Stimulated activated CD8-positive, alpha-beta memory T cell treated with anti-CD3 and anti-CD28 coated beads, Interleukin-2, amount 100 ng/mL, for 1 hour (primary cell): ENCODE measurements around the gene REEP1.

ENCODE experiments used
- DNase-seq, 2 donors: peaks; one replicate each; pipeline ENCODE4 v3.0.0-alpha.2; 2020; ENCODE audit warnings: low read depth in 2 of 2

REEP1 gene

DNA sequence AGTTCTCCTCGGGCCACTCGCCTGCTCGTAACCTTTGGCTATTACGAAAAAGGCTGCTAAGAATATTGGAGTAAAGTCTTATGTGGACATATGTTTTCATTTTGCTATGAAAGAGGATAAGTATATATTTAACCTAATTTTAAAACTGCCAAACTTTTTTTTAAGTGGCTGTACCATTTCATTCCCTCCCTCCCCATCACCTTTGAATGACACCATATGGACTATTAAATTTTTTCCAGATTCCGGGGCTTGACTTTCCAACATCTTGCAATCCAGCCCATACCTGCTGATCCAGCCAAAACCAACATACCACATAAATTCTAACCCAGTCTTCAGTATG, 31.5 kb downstream of the REEP1 start:
- no peak for DNase-seq

DNA sequence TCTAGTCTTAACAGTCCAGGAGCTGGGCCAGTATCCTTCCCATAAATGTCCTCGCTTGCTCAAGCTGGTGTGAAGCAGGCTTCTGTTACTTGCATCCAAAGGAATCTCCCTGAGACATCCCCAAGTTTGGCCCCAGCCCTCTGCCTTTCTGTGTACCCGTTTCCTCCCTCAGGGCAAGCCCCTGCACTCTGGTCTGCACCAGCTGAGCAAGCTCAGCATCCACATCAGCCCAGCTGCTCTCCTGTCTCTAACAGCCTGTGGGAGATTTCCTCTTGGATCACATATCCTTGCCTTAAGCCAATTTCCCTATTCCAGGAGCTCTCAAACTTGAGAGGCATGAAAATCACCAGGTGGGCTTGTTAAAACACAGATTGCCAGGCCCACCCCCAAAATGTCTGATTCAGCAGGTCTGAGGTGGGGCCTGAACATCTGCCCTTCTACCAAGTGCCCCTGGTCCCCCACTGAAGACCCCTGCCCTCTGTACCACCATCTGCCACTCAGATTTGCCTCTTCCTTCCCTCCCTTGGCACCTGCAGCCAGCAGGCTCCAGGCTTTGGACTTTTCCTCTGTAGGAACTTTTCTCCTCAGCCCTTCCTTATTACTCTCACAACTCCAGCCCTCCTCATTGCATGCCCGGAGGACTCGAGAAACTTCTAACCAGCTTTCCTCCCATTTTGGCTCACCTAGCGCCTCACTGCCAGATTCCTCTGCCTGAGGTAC, 32.1 kb downstream of the REEP1 start:
- DNase-seq, result no peak

DNA sequence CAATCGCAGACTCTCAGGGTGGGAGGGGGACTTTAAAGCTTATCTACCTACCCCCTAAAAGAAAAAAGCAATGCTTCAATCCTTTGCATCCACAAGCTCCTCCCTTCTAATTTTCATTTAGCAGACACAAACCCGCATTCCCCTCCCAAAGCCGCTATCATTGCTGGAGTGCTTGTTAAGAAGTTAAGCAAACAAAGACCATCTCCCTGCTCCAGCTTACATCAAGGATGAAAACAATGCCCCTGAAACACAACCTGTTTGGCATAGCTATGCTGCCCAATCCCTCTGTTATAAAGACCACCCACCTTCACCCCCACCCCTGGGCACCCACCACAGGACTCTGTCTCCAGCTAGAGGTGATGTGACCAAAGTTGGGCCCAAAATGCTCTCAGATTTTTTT, 33.0 kb downstream of the REEP1 start:
- no peak for DNase-seq

DNA sequence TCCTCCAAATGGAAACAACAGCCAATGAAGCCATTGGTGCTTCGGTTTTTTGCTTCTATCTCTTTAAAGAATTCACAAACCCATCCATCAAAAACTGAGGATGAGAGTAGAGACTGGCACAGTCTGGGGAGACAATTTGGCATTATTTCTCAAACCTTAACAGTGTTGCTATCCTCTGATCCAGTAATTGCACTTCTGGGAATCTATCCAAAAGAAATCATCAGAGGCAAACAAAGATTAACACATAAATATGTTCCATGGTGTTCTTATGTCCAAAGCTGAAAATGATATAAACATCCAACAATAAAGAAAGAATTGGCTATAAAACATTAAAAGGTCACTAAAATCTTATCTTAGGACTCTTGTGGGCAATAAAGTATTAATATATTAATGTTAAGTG, 35.1 kb downstream of the REEP1 start:
- DNase-seq, result no peak

DNA sequence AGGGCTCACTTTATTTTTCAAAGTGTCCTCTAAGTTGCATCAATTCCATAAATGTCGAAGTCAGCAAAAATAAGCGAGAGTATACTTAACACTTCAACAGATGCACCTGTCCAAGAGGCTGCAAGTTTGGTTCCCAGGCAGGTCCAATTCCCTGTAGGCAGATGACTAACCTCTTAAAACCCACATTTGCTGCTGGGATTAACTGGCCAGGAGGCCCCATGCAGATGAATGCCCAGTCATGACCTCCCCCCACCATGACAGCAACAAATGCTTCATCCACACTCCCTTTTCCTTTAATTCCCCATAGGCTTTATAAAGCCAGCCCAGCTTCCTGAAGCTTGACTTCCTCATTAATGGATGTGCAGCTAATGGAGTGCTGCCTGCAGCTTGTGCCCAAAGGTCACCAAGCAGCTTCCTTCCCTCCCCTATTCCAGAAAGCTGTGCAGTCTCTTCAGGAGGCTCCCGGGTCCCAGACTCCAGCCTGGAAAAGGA, 35.7 kb downstream of the REEP1 start:
- DNase-seq, result no peak

DNA sequence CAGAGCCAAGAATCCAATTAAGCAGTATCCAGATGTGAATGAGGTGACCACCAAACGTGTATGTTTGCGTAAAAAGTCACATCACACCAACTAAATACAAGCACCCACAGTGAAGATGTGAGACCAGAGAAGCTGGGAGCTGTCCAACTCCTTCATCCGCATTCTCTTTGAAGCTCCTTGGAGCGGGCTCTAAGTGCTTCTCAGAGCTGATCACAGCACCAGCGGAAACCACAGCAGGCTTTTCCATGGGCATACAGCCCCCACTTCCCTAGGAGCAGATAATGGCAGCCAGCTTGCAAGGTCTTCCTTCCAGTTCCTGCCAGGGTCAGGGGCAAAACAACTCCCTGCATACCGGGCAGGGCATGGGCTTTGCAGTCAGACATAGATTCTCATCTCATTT, 36.4 kb downstream of the REEP1 start:
- DNase-seq, result no peak

DNA sequence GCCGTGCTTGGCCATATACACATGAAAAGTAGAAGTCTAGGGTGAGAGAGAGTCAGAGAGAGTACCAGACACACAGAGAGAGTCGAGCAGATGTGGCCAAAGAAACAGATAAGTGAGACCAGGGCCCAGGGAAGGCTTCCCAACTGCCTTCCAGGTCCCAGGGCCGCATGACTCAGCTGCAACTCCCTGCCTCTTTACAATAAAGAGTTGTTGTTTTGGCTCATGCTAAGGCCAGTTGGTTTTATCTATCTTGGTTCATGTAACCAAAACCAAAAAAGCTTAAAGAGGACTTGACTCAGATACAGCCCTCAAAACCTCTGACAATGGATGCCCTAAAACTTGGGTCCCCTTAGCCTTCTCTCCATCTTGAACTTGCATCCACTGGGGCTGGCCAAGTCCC, 36.9 kb downstream of the REEP1 start:
- DNase-seq, result no peak

DNA sequence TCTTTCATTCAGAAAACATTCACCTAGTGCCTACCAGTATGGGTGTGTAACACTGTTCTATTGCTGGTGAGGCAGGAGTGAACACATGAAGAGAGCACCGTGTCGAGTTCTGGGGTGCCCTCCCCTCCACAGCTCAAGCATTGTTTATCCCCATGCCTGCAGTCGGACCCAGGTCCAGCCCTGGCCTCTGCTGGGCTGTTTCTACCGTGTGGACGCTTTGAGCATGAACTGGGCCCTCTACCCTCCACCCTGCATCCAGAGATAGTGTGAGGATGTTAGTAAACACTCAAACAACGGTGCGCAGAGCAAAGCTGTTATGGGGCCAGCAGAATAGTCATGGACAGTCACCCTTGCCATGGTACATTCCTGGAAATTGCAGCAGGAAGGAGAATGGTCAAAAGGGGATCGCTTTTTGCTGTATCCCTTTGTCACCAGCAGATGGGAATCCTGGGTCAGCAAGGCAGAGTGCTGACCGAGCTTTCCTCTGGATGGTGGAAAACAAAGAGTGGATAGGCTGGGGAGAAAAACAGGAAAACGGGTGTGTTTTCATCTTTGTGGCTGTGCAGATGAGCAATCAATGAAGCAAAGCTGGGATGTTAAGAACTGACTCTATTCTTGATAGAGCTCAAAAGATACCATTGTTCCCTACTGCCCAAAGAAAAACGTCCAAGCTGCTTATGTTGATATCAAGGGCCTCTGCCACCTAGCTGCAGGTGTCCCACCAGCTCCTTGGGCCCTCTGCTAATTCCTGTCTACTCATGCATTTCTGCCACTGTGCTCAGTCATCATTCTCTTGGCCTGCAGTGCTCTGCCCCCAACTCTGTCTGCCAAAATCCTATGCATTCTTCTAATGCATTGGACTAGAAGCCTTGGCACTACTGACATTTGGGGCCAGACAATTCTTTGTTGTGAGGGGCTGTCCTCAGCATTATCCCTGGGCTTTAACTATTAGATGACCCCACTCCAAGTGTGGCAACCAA, 38.7 kb downstream of the REEP1 start:
- DNase-seq, result no peak

DNA sequence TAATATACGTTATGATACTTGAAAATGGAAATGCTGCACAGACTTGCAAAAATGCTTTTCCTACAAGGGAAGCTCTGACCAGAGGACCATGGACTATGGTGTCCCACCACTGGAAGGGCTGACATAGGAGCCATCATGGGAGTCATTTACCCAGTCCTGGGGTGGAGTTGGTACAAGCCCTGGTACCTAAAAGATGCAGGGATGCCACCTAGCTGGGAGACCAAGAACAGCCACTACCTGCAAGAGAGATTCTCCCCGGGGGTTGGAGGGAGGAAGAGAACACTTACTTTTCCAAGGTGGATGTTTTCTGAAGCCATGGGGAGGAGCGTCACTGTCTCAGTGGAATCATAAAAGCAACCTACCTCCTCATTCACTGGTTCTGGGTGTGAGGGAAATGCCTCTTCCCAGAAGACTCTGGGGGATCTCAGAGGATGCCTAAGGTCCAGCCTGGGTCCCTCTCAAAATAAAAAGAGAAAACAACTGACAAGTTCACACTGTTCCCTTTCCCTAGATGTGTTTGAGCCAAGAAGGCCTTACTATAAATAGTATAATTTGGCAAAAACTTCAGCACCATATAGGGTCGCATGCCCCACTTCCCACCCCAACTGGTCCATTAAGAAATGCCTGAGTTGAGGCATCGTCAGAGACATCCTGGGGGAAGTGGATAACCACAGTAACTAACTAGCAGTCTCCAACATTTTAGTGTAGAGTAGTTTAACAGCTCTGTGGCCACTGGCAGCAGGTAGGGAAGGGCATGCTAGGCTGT, 39.9 kb downstream of the REEP1 start:
- DNase-seq, result no peak

DNA sequence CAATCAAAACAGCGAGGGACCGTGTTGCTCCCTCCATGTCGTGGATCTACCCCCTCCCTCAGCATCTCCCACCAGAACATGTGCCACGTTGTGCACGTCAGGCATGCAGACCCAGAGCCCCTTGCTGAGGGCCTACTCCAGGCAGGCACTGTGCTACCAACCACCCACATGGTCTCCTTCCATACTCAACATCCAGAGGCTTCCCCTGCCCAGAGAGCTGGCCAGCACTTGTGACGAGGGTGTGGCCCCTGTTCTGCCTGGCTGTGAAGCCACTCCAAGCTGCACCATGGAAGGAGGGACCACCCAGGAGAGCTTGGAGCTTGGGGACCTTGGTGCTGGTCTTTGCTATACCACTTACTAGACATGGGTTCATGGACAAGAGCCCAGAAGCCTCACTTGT, 40.5 kb downstream of the REEP1 start:
- no peak for DNase-seq

DNA sequence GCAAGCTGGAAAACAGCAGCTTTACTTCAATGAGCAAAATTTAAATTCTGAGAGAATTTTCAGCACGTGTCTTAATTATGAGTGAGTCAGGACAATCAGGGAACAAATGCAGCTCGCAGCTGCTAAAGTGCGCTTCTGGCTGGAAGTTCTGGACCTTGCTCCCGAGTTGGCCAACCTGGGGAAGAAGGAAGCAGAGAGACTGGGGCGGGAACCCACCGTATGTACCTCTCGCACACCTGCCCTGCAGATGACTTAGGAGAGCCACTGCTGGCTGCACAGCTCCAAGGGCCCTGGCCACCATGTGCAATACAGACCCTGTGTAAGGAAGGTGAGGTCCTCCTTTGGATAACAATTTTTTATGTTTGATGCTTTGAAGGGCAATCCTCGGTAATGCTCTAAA, 42.4 kb downstream of the REEP1 start:
- DNase-seq, result no peak

DNA sequence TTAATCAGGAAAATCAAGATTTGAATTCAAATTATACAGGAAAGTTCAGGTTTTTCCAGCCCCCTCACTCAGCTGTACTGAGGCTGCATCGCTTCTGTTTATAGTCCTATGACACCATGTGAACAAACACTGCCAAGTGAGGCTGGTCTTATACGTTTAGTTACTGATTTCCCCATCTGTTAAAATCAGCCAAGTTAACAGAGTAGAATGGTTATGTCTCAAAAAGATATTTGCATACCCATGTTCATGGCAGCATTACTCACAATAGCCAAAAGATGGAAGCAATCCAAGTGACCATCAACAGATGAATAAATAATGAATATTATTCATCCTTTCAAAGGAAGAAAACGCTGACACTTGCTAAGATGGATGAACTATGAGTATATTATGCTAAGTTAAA, 43.8 kb downstream of the REEP1 start:
- no peak for DNase-seq

DNA sequence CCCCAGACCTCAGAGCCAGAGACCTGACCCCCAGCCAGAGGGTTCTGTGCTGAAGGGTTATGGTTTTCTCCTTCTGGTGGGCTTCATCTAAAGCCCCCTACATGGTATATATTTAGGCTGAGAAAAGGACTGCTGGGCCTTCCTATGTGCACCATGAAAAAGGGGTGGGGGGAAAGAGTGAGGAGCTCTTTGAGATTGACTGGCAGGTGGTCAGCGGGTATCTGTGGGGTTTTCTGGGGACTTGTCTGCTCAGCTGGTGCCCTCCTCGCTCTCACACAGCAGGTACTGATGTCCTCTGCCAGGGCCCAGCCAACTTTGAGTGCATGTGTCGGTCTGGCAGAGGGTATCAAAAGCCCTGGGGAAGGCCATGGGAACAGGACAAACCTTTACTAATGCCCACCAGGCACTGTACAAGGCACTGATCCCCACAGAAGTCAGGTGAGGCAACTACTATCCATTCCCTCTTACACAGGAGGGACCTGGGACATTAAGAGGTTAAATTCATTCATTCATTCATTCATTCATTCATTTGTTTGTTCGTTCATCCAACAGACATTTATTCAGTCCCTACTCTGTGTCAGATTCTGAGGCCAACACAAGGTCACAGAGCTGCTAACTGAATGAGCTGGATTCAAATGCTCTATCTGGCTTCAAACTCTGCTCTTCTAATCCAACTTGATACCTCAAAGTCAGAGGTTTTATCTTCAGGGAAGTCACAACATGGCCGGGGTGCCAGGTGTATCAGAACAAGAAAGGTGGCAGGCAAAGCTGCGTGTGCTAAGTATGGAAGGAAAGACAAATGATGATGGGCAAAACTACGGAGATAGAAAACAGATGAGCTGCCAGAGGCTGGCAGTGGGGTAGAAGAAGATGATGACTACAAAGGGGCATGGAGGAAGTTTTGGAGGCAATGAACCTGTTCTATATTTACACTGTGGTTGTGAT, 44.6 kb downstream of the REEP1 start:
- no peak for DNase-seq

DNA sequence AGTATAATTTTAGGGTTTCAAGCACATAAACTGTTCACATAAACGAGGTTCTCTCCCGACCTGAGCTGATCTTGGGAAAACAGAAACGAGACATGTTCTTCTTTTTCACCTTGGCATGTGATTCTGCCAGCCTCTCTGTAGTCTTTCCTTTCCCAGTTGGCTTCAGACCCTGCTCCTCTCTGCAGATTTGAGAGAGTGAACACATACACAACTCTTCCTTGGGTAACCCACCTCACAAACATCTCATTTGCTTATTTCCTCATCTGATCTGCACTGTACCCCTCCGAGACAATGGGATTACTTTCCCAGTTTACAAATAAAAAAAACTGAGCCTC, 46.1 kb downstream of the REEP1 start:
- no peak for DNase-seq

DNA sequence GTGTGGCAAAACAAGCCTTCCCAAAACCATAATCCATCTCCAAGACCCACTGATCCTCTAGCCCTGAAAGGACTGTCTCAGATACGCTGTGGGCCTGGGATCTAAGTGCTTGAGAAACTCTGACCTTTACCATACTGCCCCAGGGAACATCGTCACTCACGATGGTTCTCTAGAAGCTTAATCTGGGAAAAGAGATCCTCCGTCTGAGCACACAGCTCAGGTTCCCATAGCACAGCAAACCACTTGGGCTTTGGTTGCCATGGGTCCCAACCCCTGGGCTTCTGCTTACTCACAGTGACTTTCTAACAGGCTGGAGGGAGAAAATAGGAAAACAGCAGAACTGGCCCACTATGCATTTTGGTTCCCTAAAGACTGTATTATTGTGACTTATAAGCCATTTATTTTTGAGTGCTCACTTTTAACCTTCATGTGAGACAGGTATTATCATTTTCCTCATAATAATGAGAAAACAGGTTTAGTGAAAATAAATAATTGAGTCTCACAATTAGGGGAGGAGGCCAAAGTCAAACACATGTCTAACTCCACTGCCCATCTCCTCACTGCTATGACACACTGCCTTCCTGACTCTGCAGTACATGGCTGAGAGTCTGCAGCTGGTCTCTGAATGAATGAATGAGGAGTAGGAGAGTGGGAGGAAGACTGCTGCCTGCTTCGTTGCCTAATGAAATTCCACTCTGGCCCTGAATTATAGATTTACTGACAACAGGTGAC, 46.7 kb downstream of the REEP1 start:
- no peak for DNase-seq

DNA sequence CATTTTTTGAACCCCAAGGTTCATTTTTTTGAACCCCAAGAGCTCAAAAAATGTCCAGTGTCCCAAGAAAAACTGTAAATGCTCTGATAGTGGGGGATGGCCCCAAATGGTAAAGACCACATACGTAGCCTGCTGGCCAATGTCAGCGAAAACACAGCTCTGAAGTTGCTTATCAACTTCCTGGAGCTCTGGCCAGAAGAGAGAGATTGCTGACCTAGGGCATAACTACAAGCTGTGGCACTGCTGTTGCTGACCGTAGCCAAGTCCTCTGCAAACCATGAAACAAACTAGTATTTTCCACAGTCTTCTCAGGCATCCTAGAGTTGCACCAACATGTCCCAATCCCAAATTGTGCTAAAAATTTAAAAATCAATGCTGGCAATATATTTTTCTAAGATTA, 50.9 kb downstream of the REEP1 start:
- no peak for DNase-seq

DNA sequence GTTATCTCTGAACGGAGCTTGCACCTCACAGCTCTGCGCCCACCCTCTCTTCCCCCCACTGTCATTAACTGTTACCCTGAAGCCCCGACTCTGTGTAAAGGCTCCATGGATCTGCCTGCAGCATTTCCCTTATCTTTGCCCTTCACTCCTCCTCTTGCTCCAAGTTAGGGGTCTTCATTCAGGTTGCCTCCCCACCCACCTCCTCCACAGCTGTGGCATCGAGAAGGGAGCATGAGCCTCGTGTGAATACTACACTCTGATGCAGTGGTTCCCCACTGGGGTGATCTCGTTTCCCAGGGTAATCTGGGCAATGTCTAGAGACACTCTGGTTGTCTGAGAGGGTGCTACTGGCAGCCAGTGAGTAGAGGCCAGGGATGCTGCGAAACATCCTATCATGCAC, 51.4 kb downstream of the REEP1 start:
- DNase-seq, result no peak

DNA sequence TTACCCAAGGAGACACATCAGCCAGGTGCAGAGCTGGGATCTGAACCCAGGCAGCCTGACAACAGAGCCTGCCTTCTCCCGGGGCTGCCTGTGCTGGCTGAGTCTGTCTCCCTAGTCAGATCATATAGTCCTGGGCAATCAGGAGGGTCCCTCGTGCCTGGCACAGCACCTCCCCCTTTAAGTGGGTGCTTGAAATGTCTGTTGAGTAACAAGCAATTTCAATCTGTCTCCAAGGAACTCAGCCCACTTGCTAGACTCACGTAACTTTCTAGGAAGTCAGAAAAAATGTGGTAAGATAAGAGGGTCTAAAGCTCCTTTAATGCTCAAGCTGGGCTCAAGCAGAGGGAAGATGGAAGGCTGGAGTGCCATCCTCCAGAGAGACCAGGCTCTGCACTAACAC, 51.9 kb downstream of the REEP1 start:
- no peak for DNase-seq

DNA sequence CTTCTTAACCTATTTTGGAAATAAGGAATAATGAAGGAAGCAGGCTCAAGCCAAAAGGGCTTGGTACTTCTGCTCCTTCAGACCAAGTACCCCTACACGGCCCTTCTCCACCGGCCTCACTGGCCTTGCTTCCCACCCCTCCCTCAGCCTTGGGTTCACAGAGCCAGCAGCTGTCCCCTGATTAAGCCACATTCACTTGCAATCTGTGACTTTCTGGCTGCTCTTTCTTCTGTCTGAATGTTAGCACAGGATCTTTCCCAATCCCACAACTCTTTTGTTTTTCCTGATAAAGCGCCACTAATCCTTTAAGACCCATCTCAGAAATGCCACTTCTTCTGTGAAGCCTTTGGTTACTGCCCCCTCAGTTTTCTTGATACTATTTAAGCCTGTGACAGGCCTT, 52.4 kb downstream of the REEP1 start:
- no peak for DNase-seq

DNA sequence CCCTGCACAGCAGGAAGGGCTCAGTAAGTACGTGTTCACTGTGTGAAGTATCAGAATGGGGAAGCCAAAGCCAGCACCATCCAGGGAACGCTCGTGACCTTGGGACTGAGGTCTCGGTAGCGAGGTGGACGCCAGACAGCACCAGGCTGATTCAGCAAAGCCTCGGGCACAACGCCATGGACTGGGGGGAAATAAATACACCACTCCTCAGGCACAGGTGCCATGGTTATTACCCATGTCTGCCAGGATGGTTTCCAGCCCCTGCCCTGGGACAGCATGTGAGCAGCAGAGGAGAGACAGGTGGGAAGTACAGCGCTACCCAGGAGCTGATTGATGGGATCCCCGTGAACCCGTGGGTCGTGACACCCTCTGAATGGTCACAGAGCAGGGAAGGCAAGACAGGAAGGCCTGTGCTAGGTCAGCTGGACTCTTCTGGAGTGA, 53.0 kb downstream of the REEP1 start:
- DNase-seq, result no peak
